ENCODE results near the gene STRBP.
"Not testable (repeated sequence)": the region's sequence is repeated elsewhere in the genome, so short reads cannot be mapped to it uniquely, and the experiment has no call there.

Gene STRBP

DNA sequence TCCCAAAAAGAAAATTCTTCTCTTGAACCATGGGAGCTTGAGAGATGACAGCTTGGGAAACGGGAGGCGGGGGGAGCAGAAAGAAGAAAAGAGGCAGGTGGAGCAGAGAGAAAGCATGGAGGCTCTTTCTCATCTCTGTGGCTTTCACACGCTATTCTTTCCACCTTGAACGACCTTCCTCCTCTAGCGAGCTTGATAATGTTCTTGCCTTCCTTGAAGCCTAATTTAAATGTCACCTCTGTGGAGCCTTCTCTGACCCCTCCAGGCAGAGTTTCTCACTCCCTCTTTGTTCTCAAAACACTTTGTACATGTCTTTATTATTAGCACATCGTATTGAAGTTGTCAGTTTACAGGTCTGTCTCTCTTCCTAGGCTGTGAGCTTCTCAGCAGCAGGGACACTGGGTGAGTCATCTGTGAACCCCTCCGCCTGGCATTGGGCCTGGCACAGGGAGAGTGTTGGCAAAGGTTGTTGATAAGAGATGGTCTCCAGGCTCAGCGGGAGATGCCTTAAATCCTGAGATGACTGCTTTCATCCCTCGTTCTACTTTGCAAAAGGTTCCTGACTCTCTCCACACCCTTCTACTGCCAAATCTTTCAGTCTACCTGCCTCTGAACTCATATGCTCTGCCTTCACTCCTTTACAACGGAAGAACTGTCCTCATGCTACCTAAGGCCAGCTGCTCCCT is 14.1 kb upstream of the STRBP start:
- DNase-seq = no peak

DNA sequence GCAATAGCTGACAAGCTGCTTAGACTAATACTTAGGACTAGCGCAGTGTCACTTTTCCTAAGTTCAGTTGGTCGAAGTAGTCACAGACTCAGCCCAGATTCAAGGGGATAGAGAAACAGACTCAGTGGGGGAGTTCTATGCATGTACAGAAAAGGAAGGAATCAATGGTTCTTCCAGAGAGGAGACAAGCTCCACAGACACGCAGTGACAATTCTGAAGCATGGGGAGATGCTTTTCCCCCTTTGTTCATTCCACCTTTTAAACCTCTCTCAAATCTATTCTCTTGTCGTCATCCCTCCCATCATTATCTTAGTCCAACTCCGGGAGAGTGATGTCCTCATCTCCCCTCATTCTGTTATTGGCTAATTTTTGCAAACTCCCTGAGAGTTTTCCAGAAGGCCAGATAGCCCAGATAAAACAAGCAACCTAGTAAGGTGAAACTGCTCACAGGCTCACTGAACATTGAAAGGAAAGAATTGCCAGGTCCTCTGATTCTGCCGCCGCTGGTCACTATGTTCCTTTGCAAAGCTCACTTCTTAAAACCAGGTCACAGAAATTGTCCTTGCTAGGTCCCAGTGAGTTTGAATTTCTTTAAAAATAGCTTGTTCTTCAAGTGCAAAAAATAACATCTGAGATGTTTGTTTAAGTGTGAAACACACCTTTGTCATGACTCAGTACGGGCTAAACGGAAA is 13.4 kb upstream of the STRBP start:
- DNase-seq = no peak

DNA sequence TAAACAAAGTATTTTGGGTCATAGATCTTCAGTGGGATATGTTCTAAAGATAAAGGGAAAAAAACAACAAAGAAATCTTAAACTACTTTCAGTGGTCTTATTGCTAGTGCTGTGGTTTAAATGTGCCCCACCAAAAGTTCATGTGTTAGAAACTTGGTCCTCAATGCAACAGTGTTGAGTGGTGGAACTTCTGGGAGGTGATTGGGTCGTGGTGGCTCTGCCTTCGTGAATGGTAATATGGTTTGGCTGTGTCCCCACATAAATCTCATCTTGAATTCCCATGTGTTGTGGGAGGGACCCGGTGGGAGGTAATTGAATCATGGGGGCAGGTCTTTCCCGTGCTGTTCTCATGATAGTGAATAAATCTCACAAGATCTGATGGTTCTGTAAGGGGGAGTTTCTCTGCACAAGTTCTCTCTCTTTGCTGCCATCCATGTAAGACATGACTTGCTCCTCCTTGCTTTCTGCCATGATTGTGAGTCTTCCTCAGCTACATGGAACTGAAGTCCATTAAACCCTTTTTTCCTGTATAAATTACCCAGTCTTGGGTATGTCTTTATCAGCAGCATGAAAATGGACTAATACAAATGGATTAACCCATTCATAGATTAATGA is 10.6 kb upstream of the STRBP start:
- DNase-seq = not testable (repeated sequence)

DNA sequence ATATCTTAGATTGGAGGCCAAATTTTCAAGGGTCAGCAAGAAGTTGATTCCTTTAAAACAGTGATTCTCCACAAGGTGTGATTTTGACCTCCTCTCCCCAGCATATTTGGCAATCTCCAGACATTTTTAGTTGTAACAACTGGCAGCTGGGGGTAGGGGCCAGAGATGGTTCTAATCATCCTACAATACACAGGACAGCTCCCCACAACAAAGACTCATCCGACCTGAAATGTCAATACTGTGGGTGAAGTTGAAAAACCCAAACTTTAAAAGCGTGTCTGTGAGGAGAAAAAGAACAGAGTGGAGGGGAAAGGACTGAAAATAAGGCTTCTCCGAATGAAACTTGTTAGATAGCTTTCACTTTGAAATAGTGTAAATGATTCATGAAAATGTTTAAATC is 10.0 kb upstream of the STRBP start:
- DNase-seq = no peak

DNA sequence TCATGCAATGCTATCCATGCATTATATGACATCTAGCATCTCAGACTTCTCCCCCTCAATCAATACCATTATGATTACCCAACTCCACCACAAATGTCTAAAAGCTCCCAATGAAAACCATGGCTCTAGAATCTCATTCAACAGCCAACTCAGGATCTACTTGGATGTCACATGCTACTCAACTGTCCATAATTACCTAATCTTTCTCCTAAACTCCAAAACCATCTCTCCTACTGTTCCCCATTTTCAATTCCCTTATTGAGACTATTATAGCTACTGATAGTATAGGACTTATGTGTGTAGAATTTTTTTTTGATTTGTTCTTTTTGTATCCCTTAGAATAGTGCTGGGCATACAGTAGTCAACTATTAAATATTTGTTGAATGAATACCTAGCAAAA is 8.2 kb upstream of the STRBP start:
- no peak for DNase-seq

DNA sequence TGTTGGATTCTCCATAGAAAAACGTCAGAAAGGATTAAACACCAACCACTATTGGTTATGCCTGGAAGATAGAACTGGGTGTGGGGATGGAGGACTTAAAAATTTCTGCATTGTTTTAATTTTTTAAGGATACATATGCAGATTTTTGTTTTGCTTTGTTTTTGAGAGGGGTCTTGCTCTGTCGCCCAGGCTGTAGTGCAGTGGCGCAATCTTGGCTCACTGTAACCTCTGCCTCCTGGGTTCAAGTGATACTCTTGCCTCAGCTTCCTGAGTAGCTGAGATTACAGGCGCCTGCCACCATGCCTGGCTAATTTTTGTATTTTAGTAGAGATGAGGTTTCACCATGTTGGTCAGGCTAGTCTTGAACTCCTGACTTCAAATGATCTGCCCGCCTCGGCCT is 2.7 kb upstream of the STRBP start:
- DNase-seq = not testable (repeated sequence)

DNA sequence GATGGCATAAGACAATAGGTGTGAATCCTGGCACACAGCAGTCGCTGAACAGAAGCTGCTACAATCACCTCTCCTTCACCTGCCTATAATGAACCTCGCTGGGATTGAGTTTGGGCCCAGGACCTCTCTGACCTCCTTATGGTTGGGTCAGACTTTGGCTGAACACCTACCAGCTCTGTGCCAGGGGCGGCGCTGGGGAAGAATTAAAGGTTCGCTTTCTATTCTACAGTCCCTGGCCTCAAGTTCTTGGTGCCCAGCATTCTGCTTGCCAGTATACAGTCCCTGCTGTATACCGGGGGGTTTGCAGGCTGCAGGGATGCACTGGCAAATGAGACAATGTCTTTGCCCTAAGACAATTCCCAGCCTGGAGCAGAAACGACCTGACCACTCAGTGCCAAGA is 895 bp upstream of the STRBP start:
- no peak for DNase-seq

DNA sequence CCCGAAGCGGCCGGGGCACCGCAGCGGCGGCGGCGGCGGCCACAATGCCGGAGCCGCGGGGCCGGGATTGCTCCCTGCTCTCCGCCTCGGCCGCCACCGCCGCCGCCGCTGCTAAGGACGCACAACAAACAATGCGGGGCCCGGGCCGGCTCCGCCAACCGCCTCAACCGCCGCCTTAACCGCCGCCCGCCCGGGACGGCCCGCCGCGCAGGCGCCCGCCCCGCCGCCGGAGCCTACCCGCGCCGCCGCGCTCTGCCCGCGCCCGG is 254 bp downstream of the STRBP start:
- DNase-seq = no peak

DNA sequence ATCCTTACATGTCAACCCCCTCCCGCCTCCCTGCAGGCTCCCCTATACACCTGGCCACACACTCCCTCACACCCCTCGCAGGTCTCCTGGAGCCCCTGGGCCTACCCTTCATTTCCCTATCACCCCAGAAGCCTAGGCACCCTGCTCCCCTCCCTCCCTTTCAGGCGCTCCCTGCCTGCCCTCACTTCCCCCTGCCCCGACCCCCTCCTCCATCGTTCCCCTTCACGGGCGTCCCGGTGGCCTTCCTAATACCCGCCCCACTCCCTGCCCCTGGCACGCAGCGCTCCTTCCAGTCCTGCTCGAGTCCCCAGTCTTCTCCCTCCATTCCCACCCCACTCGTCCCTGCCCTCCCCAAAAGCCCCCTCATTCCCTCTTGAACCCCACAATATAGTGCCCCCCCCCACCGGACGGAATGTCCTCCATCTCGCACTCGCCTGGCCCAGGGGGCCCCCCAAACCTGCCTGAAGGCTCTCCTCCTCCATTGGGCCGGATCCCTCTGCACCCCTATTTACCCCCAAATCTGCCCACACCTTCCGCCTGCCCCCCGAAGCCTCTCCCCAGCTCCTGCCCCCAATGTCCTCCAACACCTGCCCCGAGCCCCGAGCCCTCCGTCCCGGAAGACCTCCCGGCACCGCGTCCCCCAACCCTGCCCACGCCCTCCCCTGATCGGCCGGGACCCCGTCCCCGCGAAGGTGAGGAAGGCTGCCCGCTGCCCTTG is 746 bp downstream of the STRBP start:
- DNase-seq = peak; percentile 5

DNA sequence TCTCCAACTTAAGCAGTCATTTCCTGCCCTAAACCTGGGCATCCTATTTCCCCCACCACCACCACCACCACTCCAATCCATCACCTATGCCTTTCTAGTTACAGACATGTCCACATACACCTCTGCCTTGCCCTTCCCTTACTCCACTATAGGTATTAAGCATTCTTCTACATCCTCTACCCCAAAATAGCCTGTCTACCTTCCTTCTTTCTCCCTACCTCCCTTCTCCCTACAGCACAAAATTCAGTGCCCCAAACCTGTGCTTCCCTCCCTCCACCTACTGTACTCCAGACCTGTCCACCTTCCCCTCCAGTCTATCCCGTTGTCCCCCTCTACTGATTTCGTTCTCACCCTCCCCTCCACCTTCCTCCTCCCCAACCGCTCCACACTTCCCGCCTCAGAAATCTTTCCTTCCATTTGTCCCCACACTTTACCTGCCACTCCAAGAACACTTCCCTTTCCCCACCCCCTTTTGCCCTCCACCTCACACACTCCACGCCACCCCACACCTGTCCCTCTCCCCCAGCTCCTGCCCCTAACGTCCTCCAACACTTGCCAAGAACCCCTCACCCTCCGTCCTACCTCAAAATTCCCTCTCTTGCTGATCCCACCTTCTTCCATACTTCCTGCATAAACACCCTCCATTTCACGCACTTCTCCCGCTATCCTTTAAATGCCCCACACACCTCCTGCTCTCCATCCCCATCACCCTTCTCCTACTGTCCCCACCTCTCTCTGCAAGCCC is 1.6 kb downstream of the STRBP start:
- no peak for DNase-seq

DNA sequence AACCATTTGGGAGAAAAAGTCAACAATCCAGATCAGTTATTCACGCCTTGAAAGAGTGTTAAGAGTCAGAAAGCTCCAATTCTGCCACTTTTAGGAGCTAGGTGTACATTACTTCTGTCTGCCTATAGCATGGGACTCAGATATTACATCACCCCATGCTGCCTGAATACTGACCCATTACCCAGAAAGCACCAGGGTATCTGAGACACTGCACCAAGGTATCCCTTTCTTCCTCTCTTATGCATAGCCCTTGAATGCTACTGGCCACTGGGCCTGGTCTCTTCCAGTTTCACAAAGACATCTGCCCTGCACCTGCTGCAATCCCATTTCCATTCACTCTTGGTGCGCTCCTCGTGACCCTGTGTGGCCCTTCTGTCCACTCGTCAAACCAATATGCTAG is 2.6 kb downstream of the STRBP start:
- no peak for DNase-seq

DNA sequence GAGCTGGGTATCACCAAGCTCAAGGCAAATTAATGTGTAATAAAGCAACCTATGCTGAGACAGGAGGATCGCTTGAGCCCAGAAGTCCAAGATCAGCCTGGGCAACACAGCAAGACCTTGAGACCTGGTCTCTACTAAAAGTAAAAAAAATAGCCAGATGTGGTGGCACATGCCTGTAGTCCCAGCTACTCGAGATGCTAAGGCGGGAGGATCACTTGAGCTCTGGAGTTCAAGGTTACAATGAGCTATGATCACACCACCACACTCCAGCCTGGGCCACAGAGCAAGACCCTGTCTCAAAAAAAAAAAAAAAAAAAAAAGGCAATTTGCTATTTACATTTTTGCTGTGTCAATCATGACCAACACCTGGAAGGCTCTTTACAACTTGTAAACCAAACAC is 5.2 kb downstream of the STRBP start:
- DNase-seq = no peak

DNA sequence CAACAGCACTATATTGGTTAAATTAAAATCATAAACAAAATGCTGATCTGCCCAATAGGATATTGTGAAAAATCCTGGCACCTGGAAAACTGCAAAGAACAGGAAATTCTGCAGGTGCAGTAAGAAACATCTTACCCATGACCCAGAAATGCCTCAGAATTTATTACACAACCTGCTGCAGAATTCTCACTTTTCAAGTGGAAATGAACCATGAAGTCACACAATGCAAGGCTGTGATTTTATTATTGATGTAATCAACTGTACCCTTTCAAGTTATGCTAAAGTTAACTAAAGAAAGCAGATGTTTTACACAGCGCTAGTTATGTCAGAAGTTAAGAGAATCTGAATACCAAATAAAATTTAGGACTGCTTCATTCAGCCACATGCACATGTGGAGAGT is 6.0 kb downstream of the STRBP start:
- no peak for DNase-seq

DNA sequence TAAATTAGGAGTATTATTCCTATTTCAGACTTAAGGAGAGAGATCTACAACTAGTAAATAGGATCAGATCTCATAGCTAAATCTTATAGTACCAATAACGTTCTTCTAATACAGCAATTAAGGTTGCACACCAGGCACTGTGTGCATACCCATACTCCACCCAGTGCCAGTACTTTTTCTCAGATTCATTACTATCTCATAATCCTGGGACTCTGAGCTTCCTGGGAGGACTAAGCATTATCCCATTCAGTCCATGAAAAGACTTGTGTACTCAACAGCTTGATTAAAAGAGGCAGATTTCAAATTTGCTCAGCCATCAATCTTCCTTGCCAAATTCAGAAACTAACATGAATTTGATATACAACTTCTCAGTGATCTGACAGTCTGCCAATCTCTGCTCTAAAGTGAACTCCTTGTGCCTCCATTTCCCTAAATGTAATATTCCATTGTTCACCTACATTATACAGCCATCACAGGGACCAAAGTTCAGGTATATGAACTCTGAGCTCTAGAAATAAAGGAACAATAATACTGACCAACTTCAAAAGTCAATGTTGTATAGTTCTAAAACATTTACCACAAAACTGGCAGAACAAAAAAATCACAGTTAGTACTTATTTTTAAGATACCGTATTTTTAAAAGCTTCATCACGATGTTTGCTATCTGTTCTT is 7.2 kb downstream of the STRBP start:
- no peak for DNase-seq

DNA sequence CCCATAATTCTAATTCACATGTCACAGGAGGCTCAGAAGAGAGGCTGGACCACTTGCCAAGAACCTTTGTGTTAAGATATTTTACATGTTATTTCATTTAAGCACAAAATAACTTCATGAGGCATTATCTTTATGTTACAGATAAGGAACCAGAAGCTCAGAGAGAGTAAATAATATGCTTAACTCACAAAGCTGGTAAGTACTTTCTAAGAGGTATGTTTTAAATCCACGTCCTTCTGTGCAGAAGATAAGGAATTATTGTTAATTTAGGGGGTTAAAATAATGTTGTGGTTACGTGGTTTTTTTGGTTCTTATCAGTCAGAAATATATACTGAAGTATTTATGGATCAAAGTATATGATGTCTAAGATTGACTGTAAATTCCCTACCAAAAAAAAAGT is 8.0 kb downstream of the STRBP start:
- DNase-seq = no peak

DNA sequence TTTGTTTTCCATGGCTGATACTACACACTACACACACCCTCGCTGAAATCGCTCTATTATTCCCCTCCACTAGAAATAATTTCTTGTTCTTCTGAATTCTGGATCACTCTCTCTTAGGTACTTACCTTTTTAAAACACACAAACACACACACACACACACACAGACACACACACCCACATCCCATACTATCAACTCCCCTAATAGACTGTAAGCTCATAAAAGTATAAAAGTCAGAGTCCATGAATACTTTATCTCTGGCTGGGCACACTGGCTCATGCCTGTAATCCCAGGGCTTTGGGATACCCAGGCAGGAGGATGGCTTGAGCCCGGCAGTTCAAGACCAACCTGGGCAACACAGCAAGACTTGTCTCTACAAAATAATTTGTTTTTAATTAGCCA is 11.1 kb downstream of the STRBP start:
- DNase-seq = no peak

DNA sequence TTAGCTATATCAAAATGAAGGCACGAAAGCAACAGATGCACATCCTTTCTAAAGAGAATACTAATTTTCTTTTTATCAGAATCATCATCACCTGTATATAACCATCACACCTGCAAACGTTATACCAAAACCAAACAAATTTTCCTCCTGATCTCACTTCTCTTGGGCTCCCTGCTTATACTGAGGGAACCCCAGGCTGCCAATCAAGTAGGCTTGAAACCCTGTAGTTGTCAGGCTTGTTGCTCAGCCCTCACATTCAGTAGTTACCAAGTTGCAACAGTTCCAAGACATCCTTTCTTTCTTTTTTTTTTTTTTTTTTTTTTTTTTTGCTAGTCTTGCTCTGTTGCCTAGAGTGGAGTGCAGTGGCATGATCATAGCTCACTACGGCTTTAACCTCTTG is 12.7 kb downstream of the STRBP start:
- no peak for DNase-seq

DNA sequence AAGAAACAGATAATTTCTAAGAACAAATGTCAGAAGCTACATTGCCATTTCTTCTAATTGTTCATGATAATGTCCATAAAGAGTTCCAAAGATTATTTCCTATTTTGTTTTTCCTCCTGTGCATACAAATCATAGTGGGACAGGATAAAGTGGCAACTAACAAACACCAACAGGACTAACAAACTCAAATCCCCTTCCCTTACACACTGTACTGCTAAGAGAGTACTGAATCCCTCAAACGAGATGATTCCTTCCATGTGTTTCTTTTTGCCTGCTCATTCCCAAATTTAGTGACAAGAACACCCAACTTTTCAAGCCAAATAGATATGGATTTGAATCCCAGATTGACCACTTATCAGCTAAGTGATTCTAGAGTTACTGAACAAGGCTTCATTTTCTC is 15.2 kb downstream of the STRBP start:
- DNase-seq = no peak

DNA sequence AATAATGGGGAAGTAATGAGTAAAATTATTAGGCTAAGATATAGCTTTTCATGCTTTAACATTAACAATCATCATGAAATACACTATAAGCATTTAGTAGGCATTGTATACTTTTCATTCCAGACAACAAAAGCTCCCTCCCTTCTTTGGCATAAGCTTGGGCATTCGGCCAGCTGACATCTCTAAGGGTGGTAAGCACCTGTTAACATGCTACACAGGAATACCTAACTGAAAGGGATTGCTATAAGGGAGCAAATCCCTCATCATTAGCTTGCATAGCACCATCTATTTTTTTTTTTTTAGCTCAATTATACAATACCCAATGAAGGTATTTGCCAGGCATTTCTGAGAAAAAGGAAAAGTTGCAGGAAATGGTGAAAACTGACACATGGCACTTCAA is 16.6 kb downstream of the STRBP start:
- DNase-seq = no peak

DNA sequence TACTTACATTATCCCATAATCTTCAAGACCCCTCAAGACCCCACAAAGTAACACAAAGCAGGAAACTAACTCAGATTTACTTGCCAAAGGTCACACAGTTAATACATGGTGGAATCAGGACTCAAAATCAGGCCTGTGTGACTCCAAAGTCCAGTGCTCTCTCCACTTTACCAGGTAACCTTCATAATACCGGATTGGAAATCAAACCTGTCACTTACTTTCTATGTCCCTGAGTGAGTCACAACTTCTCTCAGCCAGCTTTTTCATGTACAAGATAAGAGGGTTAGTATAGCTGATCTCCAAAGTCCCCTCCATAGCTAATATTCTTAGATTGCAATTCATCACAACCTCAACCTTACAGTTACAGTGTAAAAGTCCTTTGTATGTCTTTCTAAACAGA is 17.1 kb downstream of the STRBP start:
- DNase-seq = no peak

DNA sequence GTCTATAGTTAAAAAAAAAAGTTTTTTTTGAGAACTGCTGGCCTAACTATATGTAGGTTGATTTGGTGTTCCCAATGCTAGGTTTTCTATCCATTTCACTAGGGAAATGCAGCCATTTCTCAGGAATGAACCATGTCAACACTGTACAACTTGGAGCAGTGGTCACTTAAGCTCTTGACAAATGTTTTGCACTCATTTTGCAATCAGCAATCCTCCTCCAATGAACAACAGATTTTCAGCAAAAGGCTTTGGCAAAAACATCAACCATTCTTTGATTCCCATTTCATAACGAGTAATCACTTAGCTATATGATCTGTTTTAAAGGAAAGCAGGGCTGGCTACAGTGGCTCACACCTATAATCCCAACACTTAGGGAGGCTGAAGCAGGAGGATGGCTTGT is 17.9 kb downstream of the STRBP start:
- DNase-seq = no peak

DNA sequence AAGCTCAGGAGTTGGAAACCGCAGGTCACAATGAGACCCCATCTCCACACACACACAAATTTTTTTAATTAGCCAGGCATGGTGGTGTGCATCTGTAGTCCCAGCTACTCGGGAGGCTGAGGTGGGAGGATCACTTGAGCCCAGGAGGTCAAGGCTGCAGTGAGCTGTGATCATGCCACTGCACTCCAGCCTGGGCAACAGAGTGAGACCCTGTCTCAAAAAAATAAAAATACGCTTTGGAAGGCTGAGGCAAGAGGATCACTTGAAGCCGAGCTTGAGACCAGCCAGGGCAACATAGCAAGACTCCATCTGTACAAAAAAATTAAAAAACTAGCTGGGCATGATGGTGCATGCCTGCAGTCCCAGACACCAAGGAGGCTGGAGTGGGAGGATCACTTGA is 19.2 kb downstream of the STRBP start:
- not testable (repeated sequence) for DNase-seq

DNA sequence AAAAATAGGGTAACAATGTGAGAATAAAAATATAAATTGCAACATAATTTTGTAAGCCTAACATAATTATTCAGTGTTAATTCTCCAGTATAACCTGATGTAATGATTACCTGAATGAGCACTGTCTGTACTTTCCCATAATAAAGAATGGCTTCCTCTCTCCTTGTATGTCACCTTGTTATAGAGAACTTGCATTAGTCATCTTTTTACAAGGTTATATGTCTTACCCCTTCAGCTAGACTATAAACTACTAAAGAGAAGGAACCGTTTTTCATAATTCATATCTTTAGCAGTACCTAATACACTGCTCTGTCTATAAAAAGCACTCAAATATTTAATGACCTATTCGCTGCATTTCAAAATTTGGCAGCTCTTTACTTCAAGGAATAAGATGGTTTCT is 19.8 kb downstream of the STRBP start:
- no peak for DNase-seq
